HuH-7 (cell line): ENCODE results near the gene PIPOX.
"Not testable (repeated sequence)": the region's sequence is repeated elsewhere in the genome, so short reads cannot be mapped to it uniquely, and the experiment has no call there.

Experiments used
- DNase-seq: peaks from one replicate; pipeline ENCODE4 v3.0.0; 2011; ENCODE audit warnings: low spot score

Gene PIPOX

DNA sequence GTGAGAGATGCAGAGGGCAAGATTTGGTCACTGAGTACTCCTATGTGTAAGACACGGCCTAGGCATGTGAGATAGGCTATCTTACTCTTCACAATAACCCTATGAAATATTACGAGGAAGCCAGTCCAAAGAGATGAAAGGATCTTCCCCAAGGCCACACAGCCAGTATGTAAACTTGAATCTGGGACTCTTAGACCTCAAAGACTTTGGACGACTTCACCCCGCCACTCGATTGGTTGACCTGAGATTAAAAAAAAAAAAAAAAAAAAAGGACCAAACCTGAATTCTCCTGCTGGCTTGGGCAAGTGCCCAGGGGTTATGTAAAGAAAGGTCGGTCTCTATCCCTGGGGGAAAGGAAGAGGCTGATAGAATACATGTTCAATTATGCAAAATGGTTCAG is 33.1 kb downstream of the PIPOX start:
- DNase-seq, result no peak

DNA sequence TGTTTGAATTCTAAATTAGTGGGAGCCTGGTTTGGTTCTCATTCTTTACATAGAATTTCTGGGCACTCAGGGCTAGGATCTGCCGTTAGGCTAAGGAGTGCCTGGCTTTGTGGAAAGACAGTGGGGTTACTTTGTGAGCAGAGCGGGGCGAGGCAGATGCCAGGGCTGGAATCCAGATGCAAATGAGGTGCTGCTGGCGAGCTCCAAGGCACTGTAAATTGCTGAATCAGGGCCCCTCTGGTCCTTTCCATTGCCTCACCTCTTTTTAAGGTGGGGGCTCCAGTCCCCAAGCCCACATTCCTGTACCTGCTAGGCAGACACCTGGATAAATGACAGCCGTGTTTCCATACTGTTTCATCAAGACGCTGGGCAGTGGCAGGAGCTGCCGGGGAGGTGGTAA is 33.8 kb downstream of the PIPOX start:
- DNase-seq, result no peak

DNA sequence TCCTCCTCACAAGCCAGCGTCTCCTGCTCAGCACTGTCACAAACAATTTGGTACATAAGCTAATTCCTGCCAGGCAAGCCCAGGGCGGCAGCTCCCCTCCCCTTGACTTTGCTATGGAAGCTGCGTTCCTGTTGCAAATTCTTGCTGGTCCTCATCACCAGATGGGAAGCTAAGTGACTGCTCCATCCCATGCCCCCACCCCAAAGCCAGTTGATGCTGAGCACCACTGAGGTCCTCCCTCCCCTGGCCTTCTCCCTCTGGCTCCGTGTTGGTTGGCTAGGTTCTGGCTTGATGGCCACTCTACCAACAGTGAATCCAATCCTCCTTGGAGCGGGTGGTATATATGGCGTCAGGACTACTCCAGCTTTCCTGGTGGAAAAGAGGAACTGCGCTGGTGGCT is 34.4 kb downstream of the PIPOX start:
- DNase-seq, result no peak

DNA sequence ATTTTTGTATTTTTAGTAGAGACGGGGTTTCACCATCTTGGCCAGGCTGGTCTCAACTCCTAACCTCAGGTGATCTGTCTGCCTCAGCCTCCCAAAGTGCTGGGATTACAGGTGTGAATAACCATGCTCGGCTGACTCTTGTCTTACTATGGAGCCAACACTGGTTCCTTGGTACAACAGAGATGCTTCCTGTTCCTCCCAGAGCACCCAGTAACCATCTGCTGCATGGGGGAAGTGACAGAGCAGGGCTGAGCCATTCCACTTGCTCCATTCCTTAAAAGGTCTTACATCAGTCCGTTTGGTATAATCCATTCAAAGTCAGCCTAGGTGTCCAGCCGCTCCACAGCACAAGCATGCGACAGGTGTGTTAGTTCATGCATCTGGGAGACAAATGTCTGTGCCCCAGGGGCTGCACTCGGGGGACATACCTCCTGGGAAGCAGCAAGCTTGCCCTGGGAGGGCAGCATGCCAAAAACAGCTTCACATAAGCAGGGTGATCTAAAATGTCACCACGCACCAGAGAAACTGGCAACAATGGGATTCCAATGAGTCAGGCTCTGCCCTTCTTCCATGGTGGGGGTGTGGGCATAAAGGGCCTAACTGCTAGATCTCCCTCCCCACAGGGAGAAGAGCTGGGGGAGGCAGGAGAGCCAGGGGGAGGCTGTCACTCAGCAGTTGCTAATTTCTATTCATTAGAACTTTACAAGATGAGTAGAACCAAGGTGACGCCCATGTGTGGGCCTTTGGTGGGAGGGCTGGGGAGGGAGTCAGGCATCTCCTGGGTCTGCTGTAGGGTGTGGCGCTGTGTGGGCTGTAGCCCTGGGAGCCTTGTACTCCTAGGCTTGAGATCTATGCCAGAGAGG is 35.5 kb downstream of the PIPOX start:
- DNase-seq, result no peak

DNA sequence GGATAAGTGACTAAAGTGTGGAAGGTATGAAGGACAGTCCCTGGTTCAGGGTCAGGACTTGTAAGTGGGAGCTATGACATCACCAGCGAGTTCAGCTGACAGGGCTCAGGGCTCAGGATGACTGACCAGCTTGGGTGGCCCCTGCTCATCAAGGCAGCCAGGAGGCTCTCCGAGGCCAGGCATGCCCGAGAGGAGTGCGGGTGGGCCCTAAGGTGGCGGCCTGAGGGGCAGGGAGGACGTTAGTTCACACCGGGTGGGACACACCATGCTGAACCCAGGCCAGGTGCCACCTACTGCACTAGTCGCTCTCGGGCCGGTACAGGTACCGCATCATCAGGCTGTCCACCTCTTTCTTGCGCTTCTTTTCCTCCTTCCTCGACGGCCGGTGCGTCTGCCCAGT is 36.5 kb downstream of the PIPOX start:
- DNase-seq, result no peak

DNA sequence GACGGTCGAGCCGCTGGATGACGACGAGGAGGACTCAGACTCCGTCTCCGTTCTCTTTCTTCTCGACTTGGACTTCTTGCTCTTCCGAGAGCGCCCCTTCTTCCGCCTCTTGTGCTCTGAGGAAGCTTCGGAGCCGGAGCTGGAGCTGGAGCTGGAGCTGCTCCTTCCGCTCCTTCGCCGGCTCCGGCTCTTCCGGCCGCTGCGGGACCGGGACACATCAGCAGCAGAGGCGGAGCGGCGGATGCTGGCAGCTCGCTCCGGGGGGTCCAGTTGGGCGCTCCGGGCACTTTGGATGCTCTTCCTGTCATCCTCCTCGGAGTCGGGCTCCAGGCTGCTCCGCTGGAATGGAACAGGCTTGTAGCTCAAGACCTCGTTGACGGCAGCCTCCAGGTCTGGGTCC is 36.9 kb downstream of the PIPOX start:
- DNase-seq, result no peak

DNA sequence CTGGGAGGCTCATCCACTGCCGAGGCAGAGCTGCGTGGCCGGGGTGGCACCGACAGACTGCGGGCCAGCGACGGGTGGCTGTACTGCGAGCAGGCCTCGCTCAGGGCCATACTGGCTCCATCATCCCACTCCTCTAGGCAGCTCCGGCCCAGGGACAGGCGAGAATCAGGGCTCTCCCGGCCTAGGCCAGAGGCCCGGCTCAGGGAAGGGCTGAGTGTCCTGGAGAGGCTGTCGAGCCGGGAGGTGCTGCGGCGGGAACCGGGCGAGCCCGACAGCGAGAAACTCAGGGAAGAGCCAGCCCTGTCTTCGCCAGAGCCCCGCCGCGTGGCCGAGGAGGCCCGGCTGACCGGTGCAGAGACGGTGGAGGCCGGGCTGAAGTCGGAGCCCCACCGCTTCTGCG is 37.4 kb downstream of the PIPOX start:
- DNase-seq, result no peak

DNA sequence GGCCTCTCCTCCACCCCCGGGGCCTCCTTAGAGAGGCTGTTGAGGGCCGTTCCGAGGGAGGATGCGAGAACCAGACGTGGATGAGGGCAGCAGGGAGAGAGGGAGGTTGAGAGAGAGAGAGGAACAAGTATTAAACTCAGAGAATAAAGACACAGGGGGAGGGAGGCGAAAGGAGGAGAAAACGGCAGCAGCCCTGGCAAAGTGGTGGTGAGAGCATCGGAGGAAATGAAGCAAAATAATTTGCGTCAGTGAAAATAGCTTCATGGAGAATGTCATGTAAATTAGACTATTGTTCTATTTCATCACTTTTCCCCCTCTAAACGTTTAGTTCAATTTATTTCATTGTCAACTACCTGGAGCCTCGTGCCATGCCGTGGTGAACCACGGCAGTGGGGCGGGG is 38.0 kb downstream of the PIPOX start:
- DNase-seq, result no peak

DNA sequence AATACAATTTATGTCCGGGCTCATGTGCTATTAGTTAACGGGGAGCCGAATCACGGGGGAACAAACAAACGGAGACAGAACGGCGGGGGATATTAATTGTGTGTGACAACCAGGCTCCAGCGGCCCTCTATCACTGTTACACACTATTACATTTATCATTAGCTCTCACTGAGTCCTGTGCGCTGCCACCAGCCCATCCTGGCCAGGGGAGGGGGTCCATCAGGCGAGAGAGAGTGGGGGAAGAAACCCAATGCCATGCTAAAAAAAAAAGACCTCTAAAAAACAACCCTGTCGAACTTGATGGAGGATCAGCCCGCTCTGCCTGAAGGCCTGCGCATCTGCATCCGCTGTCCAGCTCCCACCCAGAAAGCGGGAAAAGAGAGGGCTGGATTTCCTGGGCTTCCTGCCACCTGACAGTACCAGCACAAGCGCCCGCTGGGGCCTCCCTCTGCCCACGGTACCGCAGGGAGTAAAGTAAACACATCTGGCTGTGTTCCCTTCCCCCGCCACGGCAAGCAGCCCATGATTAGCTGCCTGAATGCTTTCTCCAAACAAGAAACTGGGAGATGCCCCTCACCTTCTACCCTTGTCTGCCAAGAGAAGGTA is 41.7 kb downstream of the PIPOX start:
- DNase-seq, result no peak

DNA sequence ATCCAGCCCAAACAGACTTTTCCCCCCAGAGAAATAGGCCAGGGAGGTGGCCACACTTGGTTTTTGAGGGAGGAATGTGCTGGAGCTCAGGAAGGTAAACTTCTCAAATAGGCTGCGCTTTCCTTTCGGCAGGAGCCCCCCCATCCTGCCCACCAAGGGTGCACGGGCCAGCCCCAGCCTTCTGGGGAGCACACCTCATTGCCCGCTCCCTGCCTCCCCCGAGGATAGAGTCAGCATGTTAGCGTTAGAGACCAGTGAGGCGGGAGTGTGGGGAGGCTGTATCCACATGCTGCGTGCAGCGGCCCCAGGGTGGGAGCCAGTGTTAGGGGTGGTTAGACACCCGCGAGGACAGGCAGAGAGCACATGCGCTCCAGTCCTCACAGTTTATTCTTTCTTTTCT is 42.3 kb downstream of the PIPOX start:
- no peak for DNase-seq

DNA sequence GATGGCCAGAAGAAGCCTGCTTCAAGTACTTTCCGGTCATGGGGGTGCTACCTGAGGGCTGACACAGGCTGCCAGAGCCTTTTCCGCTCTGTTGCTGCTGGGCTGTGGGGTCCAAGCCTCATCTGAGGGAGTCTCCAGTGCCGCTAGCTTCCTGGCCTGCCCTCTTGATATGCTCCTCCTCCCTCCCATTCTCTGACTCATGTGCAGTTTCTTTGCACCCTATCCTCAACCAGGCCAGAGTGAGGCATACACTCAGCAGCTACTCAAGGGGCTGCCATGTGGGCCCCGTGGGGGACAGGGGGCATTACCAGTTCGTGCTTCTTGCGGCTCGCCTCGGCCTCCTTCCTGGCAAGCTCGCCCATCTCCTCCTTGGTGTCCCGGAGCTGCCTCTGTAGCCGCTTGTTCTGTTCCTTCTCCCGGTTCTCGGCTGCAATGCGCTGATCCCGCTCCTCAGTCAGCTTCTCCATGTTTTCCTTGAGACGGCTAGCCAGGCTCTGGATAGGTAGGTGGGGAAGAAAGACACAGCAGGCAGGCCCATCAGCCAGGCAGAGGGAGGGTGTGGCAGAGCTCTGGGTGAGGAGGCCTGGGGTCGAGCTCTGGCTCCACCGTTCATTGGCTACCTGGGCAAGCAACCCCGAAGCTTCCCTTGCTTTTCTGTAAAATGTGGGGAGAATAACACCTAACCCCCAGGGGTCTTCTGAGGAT is 43.8 kb downstream of the PIPOX start:
- no peak for DNase-seq

DNA sequence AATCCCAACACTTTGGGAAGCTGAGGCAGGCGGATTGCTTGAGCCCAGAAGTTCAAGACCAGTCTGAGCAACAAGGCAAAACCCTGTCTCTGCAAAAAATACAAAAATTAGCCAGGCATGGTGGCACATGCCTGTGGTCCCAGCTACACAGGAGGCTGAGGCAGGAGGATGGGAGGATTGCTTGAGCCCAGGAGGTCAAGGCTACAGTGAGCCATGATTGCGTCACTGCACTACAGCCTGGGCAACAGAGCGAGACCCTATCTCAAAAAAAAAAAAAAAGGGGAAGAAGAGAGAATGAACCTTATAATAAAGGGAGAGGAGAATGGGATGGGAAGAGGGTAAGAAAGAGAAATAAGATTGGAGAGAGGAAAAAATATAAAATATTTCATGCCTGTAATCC is 45.8 kb downstream of the PIPOX start:
- DNase-seq, result not testable (repeated sequence)

DNA sequence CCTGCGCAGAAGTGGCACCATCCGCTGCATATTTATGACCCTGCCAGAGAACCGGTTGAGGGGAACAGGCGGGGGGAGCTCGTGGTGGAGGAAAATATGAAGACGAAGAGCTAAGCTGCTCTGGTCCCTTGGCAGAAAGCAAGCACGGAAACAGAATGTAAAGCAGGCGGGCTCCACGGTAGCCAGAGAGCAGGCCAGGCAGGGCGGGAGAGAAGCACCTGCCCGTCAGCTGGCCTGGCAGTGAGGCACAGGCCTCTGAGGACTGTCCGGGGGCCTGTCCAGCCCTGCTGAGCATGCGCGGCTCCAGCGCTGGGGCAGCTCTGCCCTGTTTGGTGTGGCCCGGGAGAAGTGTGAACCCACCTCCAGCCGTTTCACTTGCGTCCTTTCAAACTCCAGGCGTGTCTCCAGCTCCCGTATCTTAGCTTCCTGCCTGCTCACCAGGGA is 46.7 kb downstream of the PIPOX start:
- no peak for DNase-seq

DNA sequence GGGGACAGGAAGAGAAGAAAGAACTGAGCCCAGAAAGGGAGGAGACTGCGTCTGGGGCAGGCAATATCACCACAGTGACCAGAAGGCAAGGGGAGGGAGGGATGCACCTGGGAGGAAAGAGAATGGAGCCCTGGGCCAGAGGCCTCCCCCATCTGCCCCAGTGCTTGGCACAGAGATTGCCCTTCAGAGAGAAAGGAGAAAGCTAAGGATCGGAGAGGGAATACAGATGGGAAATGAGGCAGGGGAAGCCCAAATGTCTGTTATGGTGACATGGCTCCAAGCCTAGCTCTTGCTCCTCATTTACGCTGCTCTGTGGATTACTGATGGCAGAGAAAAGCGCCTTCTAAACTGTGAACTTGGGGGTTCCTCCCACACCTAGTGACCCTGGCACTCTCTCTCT is 47.2 kb downstream of the PIPOX start:
- DNase-seq, result no peak

DNA sequence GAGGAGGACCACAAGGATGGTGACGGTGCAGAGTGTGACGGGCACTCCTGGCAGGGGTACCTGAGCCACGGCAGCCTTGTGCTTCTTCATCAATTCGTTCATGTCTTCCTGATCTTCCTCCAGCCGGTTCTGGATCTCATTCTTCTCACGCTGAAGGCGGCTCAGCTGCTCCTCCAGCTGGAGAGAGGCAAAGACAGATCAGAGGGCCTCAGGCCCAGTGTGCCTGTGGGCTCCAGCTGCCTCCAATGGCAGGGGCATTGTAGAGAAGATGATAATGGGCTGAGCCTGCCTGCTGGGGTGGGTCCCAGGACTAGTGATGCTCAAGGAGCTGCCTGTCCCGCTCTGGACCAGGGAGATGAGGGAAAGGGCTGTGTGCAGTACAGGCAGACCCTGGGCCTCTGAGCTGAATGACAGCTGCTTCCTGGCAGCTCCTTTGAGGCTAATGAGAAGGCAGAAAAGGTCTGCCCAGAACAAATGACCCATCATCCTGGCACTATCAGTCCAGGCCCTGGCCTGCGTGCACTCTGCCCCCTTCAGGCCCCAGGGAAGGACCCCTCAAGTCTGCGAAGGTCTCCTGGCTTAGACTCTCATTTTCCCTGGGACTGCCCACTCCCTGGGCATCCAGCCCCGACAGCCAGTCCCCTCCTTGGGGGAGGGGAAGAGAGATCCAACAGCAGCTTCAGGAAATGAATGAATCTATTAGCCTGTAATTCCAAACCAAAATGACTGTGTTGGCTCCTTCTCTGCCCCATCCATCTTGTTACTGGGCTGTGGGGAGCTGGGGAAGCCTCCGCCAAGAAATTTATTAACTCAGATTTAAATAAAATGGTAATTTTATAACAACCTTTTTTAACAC is 48.0 kb downstream of the PIPOX start:
- DNase-seq, result no peak

DNA sequence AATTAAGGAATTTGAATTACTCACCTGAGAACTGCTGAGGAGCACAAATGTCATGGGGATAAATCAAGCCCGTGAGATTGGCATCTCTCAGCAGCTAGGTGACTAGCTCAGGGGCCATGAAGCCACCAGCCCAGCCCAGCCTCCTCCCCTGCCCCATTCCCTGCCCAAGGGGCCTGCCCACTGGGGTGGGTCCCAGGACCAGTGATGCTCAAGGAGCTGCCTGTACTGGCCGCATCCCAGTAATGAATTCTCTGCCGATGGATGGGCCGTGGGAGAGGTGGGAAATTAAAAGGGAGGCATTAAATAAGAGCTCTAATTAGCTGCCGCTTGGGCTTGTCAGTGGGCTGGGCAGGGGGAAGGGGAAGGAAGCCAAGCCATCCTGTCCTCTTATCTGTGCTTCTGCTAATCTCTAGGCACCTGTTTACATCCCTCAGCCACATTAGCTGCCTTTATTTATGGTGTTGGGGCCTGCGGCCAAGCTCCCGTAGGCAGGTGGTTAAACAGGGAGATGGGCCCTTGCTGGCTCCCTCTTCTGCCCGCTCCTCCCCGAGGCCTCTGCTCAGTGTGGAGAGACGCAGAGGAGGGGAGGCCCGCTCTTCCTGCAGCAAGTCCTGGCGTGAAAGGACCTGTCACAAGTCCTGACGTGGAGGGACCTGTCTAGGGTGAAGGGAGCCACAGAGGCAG is 48.8 kb downstream of the PIPOX start:
- DNase-seq, result no peak

DNA sequence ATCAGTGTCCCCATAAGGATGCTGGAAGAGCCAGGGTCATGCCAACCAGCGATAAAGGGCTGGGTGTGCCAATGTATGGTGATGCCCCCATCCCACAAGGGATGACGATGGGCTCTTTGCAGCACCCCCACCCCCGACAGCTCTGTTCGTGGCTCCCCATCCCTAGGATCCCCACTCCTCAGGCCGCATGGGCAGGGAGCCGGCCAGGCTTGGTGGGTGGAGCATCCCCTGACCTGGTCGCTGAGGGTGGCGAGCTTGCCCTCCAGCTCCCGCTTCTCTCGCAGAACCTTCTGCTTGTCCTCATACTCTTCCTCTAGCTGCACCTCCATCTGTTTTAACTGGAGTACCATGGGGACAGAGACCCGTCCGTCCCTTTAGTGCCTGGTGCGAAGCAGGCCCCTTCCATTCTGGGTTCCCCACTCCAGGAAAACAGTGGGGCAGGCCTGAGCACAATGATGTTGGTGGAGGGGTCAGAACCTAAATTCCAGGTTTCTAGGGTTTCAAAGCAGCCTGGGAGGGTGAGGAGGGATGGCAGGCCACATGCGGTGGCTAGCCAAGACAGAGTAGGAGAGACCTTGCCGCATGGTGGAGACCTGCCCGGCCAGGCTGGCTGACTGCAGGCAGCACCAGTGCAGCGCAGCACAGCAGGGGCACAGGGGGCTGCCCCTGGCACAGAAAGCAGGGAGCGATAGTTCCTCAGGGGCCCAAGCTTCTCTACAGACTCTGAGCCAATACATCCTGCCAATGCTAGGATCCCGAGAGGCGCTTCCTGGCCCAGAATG is 50.3 kb downstream of the PIPOX start:
- DNase-seq, result no peak

DNA sequence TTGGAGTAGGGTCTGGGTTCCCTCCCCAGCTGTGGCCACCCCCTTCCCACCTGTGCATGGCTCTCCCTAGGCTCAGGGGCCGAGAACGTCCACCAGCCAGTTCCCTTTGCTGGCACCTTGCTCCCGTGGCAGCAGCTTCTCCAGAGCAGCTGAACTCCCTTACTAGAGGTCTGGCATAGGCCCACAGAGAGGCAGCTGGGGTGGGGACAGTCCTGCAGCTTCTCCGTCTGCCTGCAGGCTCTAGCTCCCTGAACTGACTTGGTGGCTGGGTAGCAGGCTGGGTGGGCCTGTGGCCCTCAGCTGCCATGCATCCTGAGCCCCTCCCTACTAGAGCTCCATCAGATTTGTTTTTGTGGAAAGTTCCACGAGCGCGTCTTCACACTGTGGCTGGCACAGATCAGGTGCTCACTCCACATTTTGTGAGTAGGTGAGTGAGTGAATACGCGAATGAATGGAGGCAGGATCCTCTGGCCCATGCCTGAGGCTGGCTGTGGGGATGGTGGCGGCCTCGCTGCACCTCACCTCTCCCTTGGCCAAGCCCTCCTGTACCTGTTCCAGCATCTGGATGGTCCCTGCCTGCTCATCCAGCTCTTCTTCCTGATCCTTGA is 51.3 kb downstream of the PIPOX start:
- DNase-seq, result no peak

DNA sequence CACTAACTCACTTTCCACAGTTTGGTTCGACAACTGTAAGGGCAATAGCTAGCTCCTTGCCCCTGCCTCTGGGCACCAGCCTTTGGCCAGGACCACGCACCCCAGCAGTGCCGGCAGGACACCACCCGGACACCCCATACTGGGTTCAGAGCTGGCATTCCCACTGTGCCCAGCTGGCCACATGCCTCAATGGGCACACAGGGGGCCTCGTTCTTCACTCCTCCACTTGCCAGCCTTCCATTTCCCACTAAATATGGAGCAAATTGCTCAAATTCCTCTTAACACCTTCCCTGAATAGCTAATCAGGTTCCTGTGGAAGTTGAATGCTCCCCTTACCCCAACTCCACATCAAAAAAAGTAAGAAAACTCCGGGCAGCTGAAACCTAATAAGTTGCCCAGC is 52.5 kb downstream of the PIPOX start:
- no peak for DNase-seq

DNA sequence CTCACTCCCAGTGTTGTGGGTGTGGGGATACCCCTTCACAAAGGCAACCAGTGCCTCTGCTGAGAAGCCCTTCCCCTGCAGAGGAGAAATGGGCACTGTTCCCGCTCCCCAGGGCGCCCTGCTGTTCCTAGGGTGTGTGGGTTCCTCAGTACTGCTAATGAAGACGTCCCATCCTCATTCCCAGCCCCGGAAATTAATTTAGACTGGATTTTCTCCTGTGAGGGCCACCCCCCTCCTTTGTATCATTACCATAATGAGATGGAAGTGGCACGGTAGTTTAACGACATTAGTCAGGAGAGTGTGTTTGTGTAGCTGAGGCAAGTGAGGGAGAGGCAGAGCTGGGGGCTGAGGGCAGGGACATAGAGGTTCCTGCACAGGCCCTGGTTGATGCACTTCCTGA is 53.2 kb downstream of the PIPOX start:
- no peak for DNase-seq
